Measurements from ENCODE around the gene PLCH1.

- TF ChIP-seq EZH2 (IDR thresholded peaks at IDR 0.05; ENCODE audit: borderline replicate concordance, insufficient read depth, low read depth, low read length, poor library complexity, severe bottlenecking) (no peak), CTCF (IDR thresholded peaks at IDR 0.05) (no peak)
Measured at GRCh38 chr3:155647206-155647605, 97.7 kb downstream of the PLCH1 start.

All from B cell (primary cell).